WERI-Rb-1 (cell line): Measurements from ENCODE around the gene ATP10D.

ENCODE experiments used
- DNase-seq: peaks from one replicate; pipeline ENCODE4 v3.0.0-alpha.2; 2020
- H3K27ac ChIP-seq: fragments of 250-450 bp; sonication (Bioruptor Pico); 2 replicates; pipeline ENCODE4 v1.5.1; 2020; ENCODE audit warnings: mild to moderate bottlenecking, moderate library complexity
- H3K27me3 ChIP-seq: fragments of 250-450 bp; sonication (Bioruptor Pico); 2 replicates; pipeline ENCODE4 v1.5.1; 2021; ENCODE audit warnings: mild to moderate bottlenecking, low read depth, moderate library complexity; ENCODE audit not compliant: insufficient read depth, severe bottlenecking
- H3K36me3 ChIP-seq: fragments of 250-450 bp; sonication (Bioruptor Pico); 2 replicates; pipeline ENCODE4 v1.5.1; 2020; ENCODE audit warnings: mild to moderate bottlenecking, moderate library complexity
- H3K4me3 ChIP-seq: 2 replicates; pipeline ENCODE4 v1.5.1; 2011; ENCODE audit warnings: low read depth, mild to moderate bottlenecking, control low read depth, low read length
- H3K9me3 ChIP-seq: fragments of 250-450 bp; sonication (Bioruptor Pico); 2 replicates; pipeline ENCODE4 v1.5.1; 2021; ENCODE audit warnings: mild to moderate bottlenecking, moderate library complexity; ENCODE audit not compliant: severe bottlenecking
- CTCF ChIP-seq: IDR thresholded peaks from 2 replicates; pipeline ENCODE4 v1.5.1; 2011; ENCODE audit warnings: low read depth, mild to moderate bottlenecking, control low read depth, inconsistent platforms, low read length

Gene ATP10D

GRCh38 chr4:47500776-47501175, 15.7 kb downstream of the ATP10D start:
- Histone ChIP-seq H3K4me3 (no peak overlapping the region), H3K36me3 (no peaks in the 10 kb centered on the region), H3K9me3 (no peaks in the 10 kb centered on the region), H3K27me3 (no peaks in the 10 kb centered on the region), H3K27ac (no peak overlapping the region)
- no peak for TF ChIP-seq CTCF
- DNase-seq: no peak

DNA sequence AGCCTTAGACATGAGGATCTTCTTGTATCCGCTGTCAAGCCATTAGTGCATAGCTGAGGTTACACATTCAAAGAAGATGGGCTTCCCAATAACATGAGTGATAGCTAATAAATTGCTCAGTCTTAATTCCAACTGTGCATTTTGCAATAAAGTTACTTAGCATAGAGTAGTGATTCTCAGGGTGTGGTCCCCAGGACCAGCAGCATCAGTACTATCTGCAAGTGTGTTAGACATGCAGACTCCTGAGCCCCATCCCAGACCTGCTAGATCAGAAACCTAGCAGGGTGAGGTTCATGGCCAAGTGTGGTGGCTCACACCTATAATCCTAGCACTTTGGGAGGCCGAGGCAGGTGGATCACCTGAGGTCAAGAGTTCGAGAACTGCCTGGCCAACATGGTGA, 20.1 kb downstream of the ATP10D start:
- no peaks in the 10 kb centered on the region for H3K27me3 ChIP-seq
- no peak overlapping the region for H3K27ac ChIP-seq
- H3K36me3 ChIP-seq: no peaks in the 10 kb centered on the region
- H3K9me3 ChIP-seq: no peaks in the 10 kb centered on the region
- no peak overlapping the region for H3K4me3 ChIP-seq
- TF ChIP-seq CTCF: no peak
- no peak for DNase-seq

DNA sequence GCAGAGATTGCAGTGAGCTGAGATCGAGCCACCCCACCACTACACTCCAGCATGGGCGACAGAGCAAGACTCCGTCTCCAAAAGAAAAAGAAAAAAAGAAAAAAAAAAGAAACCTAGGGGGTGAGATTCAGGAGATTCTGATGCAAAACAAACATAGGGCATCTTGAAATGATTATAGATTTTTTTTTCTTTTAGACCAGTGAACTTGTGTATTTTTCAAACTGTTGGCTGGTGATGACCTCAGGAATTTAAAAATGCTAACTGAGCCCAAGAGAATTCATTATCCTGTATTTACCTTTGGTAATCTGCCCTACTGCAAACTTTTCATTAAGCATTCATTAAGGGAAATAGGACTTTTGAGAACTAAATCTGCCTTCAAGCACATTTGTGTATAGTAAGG, 20.6 kb downstream of the ATP10D start:
- Histone ChIP-seq H3K9me3 (no peaks in the 10 kb centered on the region), H3K36me3 (no peaks in the 10 kb centered on the region), H3K27ac (no peak overlapping the region), H3K27me3 (no peaks in the 10 kb centered on the region), H3K4me3 (no peak overlapping the region)
- no peak for DNase-seq
- no peak for TF ChIP-seq CTCF

DNA sequence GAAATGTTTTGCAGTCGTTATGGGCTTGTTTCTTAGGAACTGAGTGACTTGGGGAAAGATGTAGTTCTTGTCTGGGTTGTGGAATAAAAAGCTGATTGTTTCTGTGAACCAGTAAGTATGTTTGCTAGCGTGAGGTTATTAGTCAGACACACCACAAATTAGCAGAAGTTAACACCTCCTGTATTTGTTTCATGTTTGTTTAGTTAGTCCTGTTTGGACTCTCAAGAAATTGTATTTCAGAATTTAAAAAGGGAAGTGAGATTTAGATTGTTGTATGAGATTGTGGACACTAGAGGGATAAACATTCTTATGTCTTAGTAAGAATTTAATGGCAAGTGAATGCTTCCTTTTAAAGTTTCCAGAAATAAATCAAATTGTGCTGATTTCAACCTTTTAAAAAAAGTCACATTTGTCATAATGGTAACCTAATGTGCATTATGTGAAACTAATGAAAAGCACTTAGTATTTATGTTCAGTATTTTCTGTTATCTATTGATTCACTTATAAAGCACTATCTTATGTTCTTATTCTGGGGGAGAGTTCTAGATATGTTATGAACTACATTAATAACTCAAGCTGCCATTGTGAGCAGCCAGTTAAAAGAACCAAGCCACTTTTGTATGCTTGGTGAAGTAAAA, 25.6 kb downstream of the ATP10D start:
- DNase-seq: no peak

DNA sequence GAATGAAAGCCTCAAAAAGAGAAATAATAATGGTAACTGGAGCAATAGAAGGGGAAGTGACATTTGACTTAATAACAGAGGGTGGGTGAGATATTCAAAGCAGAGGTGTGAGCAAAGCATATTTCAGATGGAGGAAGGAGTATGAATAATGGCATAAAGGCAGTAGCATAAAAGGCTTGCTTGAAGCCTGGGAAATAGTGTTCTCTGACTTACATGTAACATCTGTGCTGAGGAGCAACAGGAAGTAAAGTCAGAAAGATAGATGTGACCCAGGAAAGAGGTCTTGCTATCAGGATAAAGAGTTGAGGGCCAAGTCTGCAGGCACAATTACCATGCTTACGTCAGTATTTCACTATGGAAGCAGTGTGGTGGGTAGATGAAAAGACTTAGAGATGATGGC, 28.4 kb downstream of the ATP10D start:
- no peak overlapping the region for H3K4me3 ChIP-seq
- H3K27me3 ChIP-seq: no peaks in the 10 kb centered on the region
- no peak for TF ChIP-seq CTCF
- H3K27ac ChIP-seq: no peak overlapping the region
- H3K36me3 ChIP-seq: no peaks in the 10 kb centered on the region
- no peak for DNase-seq
- H3K9me3 ChIP-seq: no peaks in the 10 kb centered on the region

More for the DNA sequence above, 25.6 kb downstream of the ATP10D start:
- Histone ChIP-seq H3K27ac (no peak overlapping the region), H3K9me3 (no peaks in the 10 kb centered on the region), H3K36me3 (no peaks in the 10 kb centered on the region), H3K4me3 (no peak overlapping the region), H3K27me3 (no peaks in the 10 kb centered on the region)
- TF ChIP-seq CTCF: no peak

DNA sequence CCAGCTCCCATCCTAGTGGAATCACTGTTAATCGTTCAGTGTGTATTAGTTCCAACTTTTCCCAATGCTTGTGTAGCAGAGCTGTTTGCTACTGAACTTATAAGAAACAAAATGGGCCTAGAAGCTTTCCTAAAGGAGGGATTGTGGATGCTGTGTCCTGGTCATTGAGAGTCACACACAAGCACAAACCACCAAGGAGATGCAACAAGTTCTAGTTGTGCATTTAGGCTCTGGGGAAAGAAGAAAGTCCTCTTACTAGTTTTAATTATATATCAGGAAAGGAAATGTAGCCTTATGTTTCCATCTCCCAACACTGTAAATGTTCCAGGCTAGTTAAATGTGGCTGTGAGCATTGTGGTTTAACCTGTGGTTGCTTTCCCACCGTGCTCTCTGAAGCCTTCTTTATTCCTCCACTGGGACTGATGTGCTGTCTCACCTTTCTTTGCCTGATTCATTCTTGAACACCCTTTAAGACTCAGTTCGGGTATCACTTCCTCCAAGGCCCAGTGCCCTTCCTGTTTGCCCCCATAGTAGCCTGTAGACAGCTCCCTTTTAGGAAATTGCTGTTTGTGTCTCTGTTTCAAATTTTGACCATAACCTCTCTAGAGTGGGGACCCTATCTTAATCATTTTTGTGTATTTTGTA, 34.3 kb downstream of the ATP10D start:
- no peak overlapping the region for H3K4me3 ChIP-seq
- no peaks in the 10 kb centered on the region for H3K27me3 ChIP-seq
- H3K27ac ChIP-seq: no peak overlapping the region
- no peak for TF ChIP-seq CTCF
- no peak for DNase-seq
- H3K9me3 ChIP-seq: no peaks in the 10 kb centered on the region
- H3K36me3 ChIP-seq: no peaks in the 10 kb centered on the region
